Mesenchymal stem cell (in vitro differentiated cells and primary cell): ENCODE measurements around the gene BYSL.

Experiments
- DNase-seq: peaks from one replicate; pipeline ENCODE4 v3.0.0-alpha.2; 2013
- H2AFZ ChIP-seq: one replicate; pipeline ENCODE4 v1.6.1; 2013; ENCODE audit warnings: low read depth, mild to moderate bottlenecking, control low read depth, inconsistent platforms, low read length, moderate library complexity
- H2AK5ac ChIP-seq: 2 replicates; pipeline ENCODE4 v1.6.1; 2013; ENCODE audit warnings: low read length, moderate library complexity, mild to moderate bottlenecking, inconsistent platforms; ENCODE audit not compliant: severe bottlenecking
- H2BK120ac ChIP-seq: one replicate; pipeline ENCODE4 v1.6.1; 2013; ENCODE audit warnings: low read depth, mild to moderate bottlenecking, inconsistent platforms, low read length, moderate library complexity
- H2BK12ac ChIP-seq, 2 experiments: one replicate each; pipeline ENCODE4 v1.6.1; 2013; ENCODE audit warnings: inconsistent platforms in 2 of 2, low read length in 2 of 2, mild to moderate bottlenecking in 2 of 2, moderate library complexity in 2 of 2, control low read depth in 1 of 2
- H2BK15ac ChIP-seq: one replicate; pipeline ENCODE4 v1.6.1; 2013; ENCODE audit warnings: mild to moderate bottlenecking, low read depth, inconsistent platforms; ENCODE audit not compliant: poor library complexity, severe bottlenecking
- H2BK5ac ChIP-seq: 2 replicates; pipeline ENCODE4 v1.6.1; 2013; ENCODE audit warnings: low read depth, mild to moderate bottlenecking, low read length, control low read depth, inconsistent platforms; ENCODE audit not compliant: poor library complexity, severe bottlenecking
- H3K14ac ChIP-seq, 2 experiments: one replicate each; pipeline ENCODE4 v1.6.1; 2013; ENCODE audit warnings: inconsistent platforms in 2 of 2, low read length in 2 of 2, control low read depth in 1 of 2, mild to moderate bottlenecking in 1 of 2, moderate library complexity in 1 of 2
- H3K18ac ChIP-seq, 2 experiments: one replicate each; pipeline ENCODE4 v1.6.1; 2013; ENCODE audit warnings: inconsistent platforms in 2 of 2, low read length in 2 of 2, control low read depth in 1 of 2, low read depth in 1 of 2, mild to moderate bottlenecking in 1 of 2
- H3K23ac ChIP-seq, 2 experiments: one replicate each; pipeline ENCODE4 v1.6.1; 2013; ENCODE audit warnings: inconsistent platforms in 2 of 2, low read length in 2 of 2, mild to moderate bottlenecking in 2 of 2, moderate library complexity in 2 of 2, control low read depth in 1 of 2
- H3K27ac ChIP-seq: 2 replicates; pipeline ENCODE4 v1.5.1; 2013; ENCODE audit warnings: mild to moderate bottlenecking, moderate library complexity, low read length, control low read depth, inconsistent platforms; ENCODE audit not compliant: poor library complexity, severe bottlenecking
- H3K27me3 ChIP-seq, 2 experiments: 2 replicates each; pipeline versions ENCODE4 v1.6.1 to v1.7.0; 2013; ENCODE audit warnings: low read length in 2 of 2, mild to moderate bottlenecking in 2 of 2, moderate library complexity in 2 of 2, control low read depth in 1 of 2, inconsistent platforms in 1 of 2; ENCODE audit not compliant: control insufficient read depth in 1 of 2, insufficient read depth in 1 of 2
- H3K36me3 ChIP-seq, 2 experiments: 2 replicates each; pipeline versions ENCODE4 v1.6.1 to v1.7.0; 2013; ENCODE audit warnings: low read length in 2 of 2, control low read depth in 1 of 2, inconsistent platforms in 1 of 2, low read depth in 1 of 2, mild to moderate bottlenecking in 1 of 2; ENCODE audit not compliant: insufficient read depth in 2 of 2, control insufficient read depth in 1 of 2
- H3K4ac ChIP-seq, 2 experiments: one replicate each; pipeline ENCODE4 v1.6.1; 2013; ENCODE audit warnings: inconsistent platforms in 2 of 2, low read length in 2 of 2, mild to moderate bottlenecking in 2 of 2, moderate library complexity in 2 of 2, control low read depth in 1 of 2, low read depth in 1 of 2
- H3K4me1 ChIP-seq: 2 replicates; pipeline ENCODE4 v1.6.1; 2013; ENCODE audit warnings: low read depth, low read length, control low read depth; ENCODE audit not compliant: control insufficient read depth, insufficient read depth
- H3K4me2 ChIP-seq: 2 replicates; pipeline ENCODE4 v1.6.1; 2013; ENCODE audit warnings: low read length, mild to moderate bottlenecking, inconsistent platforms; ENCODE audit not compliant: poor library complexity, severe bottlenecking
- H3K4me3 ChIP-seq, 2 experiments: 2 replicates each; pipeline versions ENCODE4 v1.5.1 to v1.7.0; 2013; ENCODE audit warnings: low read length in 2 of 2, mild to moderate bottlenecking in 2 of 2, control low read depth in 1 of 2, low read depth in 1 of 2; ENCODE audit not compliant: insufficient read depth in 1 of 2
- H3K79me1 ChIP-seq: replicated peaks from 2 replicates; pipeline ENCODE4 v1.6.1; 2013; ENCODE audit warnings: mild to moderate bottlenecking, control low read depth, low read length, inconsistent platforms; ENCODE audit not compliant: poor library complexity, severe bottlenecking
- H3K9ac ChIP-seq: 2 replicates; pipeline ENCODE4 v1.7.0; 2013; ENCODE audit warnings: mild to moderate bottlenecking, low read length, moderate library complexity
- H3K9me3 ChIP-seq: 2 replicates; pipeline ENCODE4 v1.7.0; 2013; ENCODE audit warnings: mild to moderate bottlenecking, low read length; ENCODE audit not compliant: control insufficient read depth
- H4K8ac ChIP-seq: one replicate; pipeline ENCODE4 v1.6.1; 2013; ENCODE audit warnings: inconsistent platforms, mild to moderate bottlenecking, low read length, moderate library complexity
- H4K91ac ChIP-seq: one replicate; pipeline ENCODE4 v1.6.1; 2013; ENCODE audit warnings: mild to moderate bottlenecking, low read length, inconsistent platforms
- WGBS: methylation state at CpG from one replicate; pipeline ENCODE4 v1.1.7; 2013; ENCODE audit warnings: mixed read lengths; 5-methylcytosine and 5-hydroxymethylcytosine counted together

Gene BYSL

GRCh38 chr6:41954668-41955067, 33.4 kb downstream of the BYSL start:
- WGBS, result 89% methylated on average over 2 of the region's 2 CpGs
- H3K27ac ChIP-seq, result no peak overlapping the region
- DNase-seq, result no peak

GRCh38 chr6:41955412-41955811, 34.1 kb downstream of the BYSL start:
- Histone ChIP-seq H3K14ac (no peak overlapping the region), H2BK15ac (no peak overlapping the region), H3K4me2 (no peak overlapping the region), H3K4me3 (no peak overlapping the region), H2AFZ (no peak overlapping the region), H3K36me3 (no peaks in the 10 kb centered on the region), H3K18ac (no peak overlapping the region), H3K79me1 (no peaks in the 10 kb centered on the region), H3K27me3 (no peaks in the 10 kb centered on the region), H2BK5ac (no peak overlapping the region), H3K4ac (no peak overlapping the region), H3K9ac (no peak overlapping the region), H3K4me1 (no peaks in the 10 kb centered on the region), H4K91ac (no peak overlapping the region), H3K27ac (no peak overlapping the region), H2AK5ac (no peak overlapping the region), H3K9me3 (no peaks in the 10 kb centered on the region), H2BK120ac (no peak overlapping the region), H2BK12ac (no peak overlapping the region), H4K8ac (no peak overlapping the region), H3K23ac (no peak overlapping the region)
- DNase-seq, result no peak
- 78% methylated on average over 1 of the region's 2 CpGs for WGBS

More at GRCh38 chr6:41954668-41955067, 33.4 kb downstream of the BYSL start:
- H3K23ac ChIP-seq, result no peak overlapping the region
- H2AK5ac ChIP-seq, result no peak overlapping the region
- no peak overlapping the region for H4K91ac ChIP-seq
- H3K9me3 ChIP-seq, result no peaks in the 10 kb centered on the region
- no peak overlapping the region for H4K8ac ChIP-seq
- H3K4me3 ChIP-seq, result no peak overlapping the region
- no peak overlapping the region for H3K9ac ChIP-seq
- H2BK5ac ChIP-seq, result no peak overlapping the region
- H3K36me3 ChIP-seq, result no peaks in the 10 kb centered on the region
- no peaks in the 10 kb centered on the region for H3K4me1 ChIP-seq
- H3K18ac ChIP-seq, result no peak overlapping the region
- no peaks in the 10 kb centered on the region for H3K79me1 ChIP-seq
- no peak overlapping the region for H2AFZ ChIP-seq
- no peak overlapping the region for H2BK15ac ChIP-seq
- H3K14ac ChIP-seq, result no peak overlapping the region
- no peak overlapping the region for H2BK12ac ChIP-seq
- H2BK120ac ChIP-seq, result no peak overlapping the region
- H3K4ac ChIP-seq, result no peak overlapping the region
- no peaks in the 10 kb centered on the region for H3K27me3 ChIP-seq
- H3K4me2 ChIP-seq, result no peak overlapping the region

GRCh38 chr6:41957117-41957516, 35.8 kb downstream of the BYSL start:
- H3K27me3 ChIP-seq, result no peaks in the 10 kb centered on the region
- no peak overlapping the region for H2BK15ac ChIP-seq
- H2BK12ac ChIP-seq, result no peak overlapping the region
- H3K4me2 ChIP-seq, result no peak overlapping the region
- no peaks in the 10 kb centered on the region for H3K9me3 ChIP-seq
- H2AK5ac ChIP-seq, result no peak overlapping the region
- no peak overlapping the region for H2BK120ac ChIP-seq
- H3K18ac ChIP-seq, result no peak overlapping the region
- H3K4me3 ChIP-seq, result no peak overlapping the region
- no peaks in the 10 kb centered on the region for H3K79me1 ChIP-seq
- no peak overlapping the region for H3K9ac ChIP-seq
- no peak overlapping the region for H2BK5ac ChIP-seq
- peaks cover 5% of the 10 kb centered on the region for H3K4me1 ChIP-seq
- WGBS, result 61% methylated on average over 4 of the region's 4 CpGs
- no peak overlapping the region for H3K23ac ChIP-seq
- no peaks in the 10 kb centered on the region for H3K36me3 ChIP-seq
- H3K14ac ChIP-seq, result no peak overlapping the region
- no peak overlapping the region for H2AFZ ChIP-seq
- H4K91ac ChIP-seq, result no peak overlapping the region
- H3K4ac ChIP-seq, result no peak overlapping the region
- H4K8ac ChIP-seq, result no peak overlapping the region
- no peak for DNase-seq
- no peak overlapping the region for H3K27ac ChIP-seq

- no peak overlapping the region for H3K4ac ChIP-seq
- H2AK5ac ChIP-seq, result no peak overlapping the region
- no peak overlapping the region for H3K4me2 ChIP-seq
- no peak overlapping the region for H2AFZ ChIP-seq
- H3K4me3 ChIP-seq, result no peak overlapping the region
- H2BK120ac ChIP-seq, result no peak overlapping the region
- no peak overlapping the region for H3K18ac ChIP-seq
- H3K4me1 ChIP-seq, result peaks cover 5% of the 10 kb centered on the region
- no peak overlapping the region for H4K91ac ChIP-seq
- 98% methylated on average over 3 of the region's 6 CpGs for WGBS
- DNase-seq, result no peak
- no peaks in the 10 kb centered on the region for H3K9me3 ChIP-seq
- H2BK5ac ChIP-seq, result no peak overlapping the region
- H3K23ac ChIP-seq, result no peak overlapping the region
- H3K14ac ChIP-seq, result no peak overlapping the region
- no peak overlapping the region for H2BK15ac ChIP-seq
- H3K79me1 ChIP-seq, result no peaks in the 10 kb centered on the region
- no peak overlapping the region for H4K8ac ChIP-seq
- H3K27ac ChIP-seq, result no peak overlapping the region
- H3K9ac ChIP-seq, result no peak overlapping the region
- no peaks in the 10 kb centered on the region for H3K27me3 ChIP-seq
- H3K36me3 ChIP-seq, result no peaks in the 10 kb centered on the region
- no peak overlapping the region for H2BK12ac ChIP-seq
Observed at GRCh38 chr6:41958022-41958856, 36.9 kb downstream of the BYSL start.
